GM21717 (cell line): ENCODE data around the gene POU4F1.
"Not testable (repeated sequence)": the region's sequence is repeated elsewhere in the genome, so short reads cannot be mapped to it uniquely, and the experiment has no call there.

Experiments used
- ATAC-seq: cut with Tn5 transposase; IDR thresholded peaks from one replicate; pipeline ENCODE4 v1.9.1; 2021; ENCODE audit warnings: mild to moderate bottlenecking, moderate library complexity; ENCODE audit not compliant: unreplicated experiment

Gene POU4F1

GRCh38 chr13:78603240-78603957 is at the start of gene POU4F1:
Gene POU4F1 (minus strand): TSS chr13:78603552. CDS start chr13:78603326, 226 bp downstream.
- ATAC-seq = peak; percentile 93

DNA sequence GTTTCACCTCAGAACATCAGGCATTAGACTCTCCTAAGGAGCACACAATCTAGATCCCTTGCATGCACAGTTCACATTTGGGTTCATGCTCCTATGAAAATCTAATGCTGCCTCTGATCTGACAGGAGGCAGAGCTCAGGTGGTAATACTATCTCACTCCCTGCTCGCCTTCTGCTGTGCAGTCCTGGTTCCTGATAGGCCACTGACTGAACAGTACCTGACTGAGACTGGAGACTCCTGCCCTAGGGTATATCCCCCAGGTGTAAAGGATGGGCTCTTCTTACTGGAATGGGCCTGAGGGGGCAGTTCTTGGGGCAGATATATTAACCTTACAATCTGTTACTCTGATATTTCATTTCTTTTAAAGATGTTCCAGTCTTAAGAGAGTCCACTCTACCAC is 49.3 kb upstream of the POU4F1 start:
- no peak for ATAC-seq

DNA sequence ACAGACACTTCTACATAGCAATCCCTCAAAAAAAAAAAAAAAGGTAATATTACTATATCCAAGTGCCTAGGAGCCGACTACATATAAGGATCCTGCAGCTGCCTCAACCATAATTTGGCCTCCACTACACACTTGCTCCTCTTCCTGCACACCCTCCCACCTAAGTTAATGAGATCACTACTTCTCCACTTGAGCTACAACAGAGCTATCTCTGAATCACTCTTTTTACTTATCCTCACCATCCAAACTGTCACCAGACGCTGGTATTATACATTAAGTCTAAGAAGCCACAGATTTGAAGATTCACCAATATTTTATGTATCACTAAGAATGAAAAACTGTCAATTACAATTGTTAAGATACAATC is 47.3 kb upstream of the POU4F1 start:
- no peak for ATAC-seq

GRCh38 chr13:78649997-78650716 is 46.8 kb upstream of the POU4F1 start:
- no peak for ATAC-seq

- not testable (repeated sequence) for ATAC-seq
Measured at GRCh38 chr13:78647109-78647678, 43.8 kb upstream of the POU4F1 start.

DNA sequence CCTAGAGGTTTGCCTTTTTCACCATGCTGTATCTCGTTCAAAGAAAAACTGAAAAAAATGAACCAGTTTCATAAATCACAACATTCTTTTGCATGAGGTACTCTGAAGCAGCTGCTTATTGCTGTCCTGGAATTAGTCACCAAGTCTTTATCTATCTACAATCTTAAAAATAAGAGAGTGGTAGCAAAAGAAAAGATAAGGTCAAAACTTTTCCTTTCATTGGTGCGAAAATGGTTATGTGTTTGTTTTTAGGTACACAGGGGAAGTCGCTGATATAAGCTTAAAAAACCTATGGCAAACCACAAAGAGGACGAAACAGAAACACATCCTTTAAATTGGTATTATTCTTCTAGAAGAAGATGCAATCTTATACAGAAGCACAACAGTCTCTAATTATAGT is 34.9 kb upstream of the POU4F1 start:
- peak; percentile 72 for ATAC-seq

- no peak for ATAC-seq
Measured at GRCh38 chr13:78636495-78636894, 33.1 kb upstream of the POU4F1 start.

DNA sequence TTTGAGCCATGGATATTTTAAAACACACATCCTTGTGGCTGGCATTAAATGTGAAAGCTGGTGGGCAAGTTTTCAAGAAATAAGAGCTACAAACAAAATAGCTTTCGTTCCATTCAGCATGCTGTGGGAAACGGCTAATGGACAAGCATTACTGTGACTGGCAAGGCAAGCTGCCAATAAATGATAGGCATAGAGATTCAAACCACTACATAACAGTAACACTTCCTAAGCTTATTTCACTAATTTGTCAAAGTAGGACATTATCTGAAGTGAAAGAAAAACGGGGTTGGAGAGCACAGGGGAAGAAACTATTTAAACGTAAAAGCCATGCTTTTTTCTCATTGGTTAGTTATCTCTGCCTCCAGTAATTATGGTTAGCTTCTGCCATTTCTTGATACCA is 29.6 kb upstream of the POU4F1 start:
- no peak for ATAC-seq

- no peak for ATAC-seq
Measured at GRCh38 chr13:78631077-78631476, 27.7 kb upstream of the POU4F1 start.

DNA sequence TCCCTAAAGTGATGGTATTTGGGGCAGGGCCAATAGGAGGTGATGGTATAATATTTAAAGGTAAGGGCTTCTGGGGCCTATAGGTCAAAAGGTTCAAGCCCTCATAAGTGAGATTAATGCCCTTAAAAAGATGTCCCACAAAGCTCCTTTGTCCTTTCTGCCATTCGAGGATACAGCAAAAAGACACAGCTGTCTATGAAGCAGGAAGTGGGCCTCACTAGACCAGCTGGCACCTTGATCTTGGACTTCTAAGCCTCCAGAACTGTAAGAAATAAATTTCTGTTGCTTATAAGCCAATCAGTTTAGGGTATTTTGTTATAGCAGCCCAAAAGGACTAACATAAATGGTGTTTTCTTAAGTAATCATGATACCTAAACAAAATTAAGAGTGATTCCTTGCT is 27.2 kb upstream of the POU4F1 start:
- no peak for ATAC-seq

DNA sequence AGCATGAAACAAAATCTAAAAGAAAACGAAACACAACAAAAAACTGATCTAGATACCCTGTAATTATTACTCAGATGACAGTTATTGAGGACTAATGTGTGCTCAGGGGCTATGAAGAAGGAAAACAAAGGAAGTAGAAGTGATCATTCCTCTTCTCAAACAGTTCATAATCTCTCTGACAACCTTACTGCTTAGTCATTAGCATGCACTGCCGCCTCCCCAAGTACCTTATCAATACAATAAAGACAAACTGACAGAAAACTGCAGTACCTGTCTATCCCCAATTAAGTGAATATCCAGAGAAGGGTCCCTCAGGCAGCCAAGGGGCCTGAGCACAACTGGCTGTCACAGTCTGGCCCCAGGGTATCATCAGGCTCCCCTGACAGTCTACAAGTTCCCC is 22.0 kb upstream of the POU4F1 start:
- ATAC-seq = no peak

DNA sequence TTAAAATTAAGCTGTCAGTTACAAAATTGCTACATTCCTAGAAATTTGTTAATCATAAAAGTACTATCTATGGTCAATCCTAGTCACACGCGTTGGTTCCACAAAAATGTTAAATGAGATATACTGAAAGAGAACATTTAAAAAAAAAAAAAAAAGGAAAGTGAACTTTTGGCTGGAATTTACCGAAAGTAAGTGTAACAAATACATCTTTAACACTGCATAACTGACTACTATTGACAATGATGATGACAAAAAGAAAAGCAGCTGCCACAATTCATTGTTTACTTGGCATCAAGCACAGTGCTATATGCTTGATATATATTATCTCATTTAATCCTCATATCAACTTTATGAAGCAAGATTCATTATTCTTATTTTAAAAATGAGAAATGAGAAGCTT is 19.8 kb upstream of the POU4F1 start:
- no peak for ATAC-seq

- no peak for ATAC-seq
Measured at GRCh38 chr13:78620936-78621470, 17.7 kb upstream of the POU4F1 start.

- ATAC-seq = no peak
Measured at GRCh38 chr13:78618411-78618810, 15.1 kb upstream of the POU4F1 start.

- no peak for ATAC-seq
Measured at GRCh38 chr13:78611040-78611439, 7.7 kb upstream of the POU4F1 start.

- no peak for ATAC-seq
Measured at GRCh38 chr13:78610381-78610883, 7.1 kb upstream of the POU4F1 start.

DNA sequence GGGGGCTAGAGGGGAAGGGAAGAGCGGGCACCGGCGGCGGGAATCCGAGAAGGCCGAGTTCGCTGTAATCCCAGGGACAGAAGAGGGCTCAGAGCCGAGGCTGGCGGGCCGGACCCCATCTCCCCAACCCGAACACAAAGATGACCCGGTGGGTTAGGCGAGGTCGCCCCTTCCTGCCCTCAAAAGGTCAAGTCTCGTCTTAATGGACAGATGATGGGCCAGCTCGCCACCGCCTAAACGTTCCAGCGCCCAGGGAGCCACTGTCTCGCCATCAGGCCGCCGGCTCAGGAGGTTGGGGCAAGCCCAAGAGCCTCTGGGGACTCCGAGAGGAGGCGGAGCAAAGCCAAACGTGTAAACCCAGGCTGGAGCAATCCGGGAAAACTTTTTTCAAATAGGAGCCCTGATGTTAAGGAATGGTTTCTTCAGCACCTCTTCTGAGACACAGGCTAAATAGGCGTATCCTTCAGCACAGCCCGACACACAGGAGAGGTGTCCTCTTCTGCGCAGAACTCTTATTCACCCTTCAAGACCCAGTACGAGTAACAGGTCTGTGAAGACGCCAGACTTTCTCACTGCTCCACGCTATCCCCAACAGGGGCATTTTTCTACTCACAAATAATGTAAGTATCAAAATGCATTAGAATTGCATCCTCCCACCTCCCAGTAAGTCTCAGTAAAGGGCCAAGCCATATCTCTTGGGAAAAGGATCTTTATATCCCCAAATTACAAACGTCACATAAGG is 6.3 kb upstream of the POU4F1 start:
- no peak for ATAC-seq

DNA sequence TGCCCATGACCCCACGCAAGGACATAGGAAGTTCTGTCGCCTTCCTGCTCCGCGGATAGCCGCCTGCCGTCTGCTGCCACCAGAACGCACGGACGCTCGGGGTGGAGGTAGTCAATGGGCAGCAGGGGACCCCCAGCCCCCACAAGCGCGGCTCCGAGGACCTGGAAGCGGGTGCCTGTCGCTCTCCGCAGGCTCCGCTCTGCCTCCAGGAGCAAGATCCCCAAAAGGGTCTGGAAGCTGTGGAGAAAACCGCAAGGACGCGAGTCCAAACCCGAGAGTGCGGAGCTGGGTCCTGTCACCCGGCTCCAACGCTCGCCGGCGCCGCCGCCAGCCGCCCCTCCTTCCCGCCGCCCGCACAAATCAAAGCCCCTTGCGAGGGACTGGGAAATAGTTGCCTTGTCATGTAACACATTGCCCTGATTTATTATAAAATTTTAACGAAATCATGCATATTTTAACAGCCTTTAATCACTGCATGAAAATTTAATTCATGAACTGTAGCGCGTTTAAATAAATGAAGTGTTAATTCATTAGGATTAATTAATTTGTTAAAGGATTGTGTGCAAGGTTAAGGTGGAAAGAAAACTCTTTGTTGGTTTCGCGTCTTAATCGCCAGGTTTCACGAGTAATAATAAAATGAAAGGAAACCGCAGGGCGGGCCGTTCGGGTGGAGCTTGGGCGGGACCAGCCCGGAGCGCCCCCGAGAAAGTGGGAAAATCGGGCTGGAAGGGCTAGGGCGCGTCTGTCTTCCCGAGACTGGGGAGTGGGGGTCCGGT is 5.5 kb upstream of the POU4F1 start:
- no peak for ATAC-seq

DNA sequence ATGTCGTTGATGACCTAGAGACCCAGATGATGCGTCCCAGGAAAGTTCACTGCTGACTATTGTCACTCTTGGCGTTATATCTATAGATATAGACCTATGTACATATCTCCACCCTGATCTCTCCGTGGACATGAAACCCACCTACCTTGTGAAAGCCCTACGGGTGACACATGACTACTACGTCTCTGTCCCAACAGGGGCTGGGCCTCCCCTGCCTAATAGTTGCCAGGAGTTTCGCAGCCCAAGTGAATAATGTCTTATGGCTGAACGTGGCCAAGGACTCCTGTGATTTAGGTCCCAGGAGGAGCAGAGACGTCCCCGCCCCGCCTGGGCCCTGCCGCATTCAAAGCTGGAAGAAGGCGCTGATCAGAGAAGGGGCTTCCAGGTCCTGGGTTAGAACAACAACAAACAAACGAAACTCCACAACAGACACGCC is 4.9 kb upstream of the POU4F1 start:
- ATAC-seq = no peak
